Posterior vena cava (tissue), 2 donors: Measurements from ENCODE around the gene FANCC. TPM values are rescaled to one million over a fixed set of nuclear protein-coding genes. Genes with fewer than 3 reads are reported as not detected.
"Not testable (repeated sequence)": the region's sequence is repeated elsewhere in the genome, so short reads cannot be mapped to it uniquely, and the experiment has no call there.

Experiments used
- DNase-seq: peaks from one replicate; pipeline ENCODE4 v3.0.0-alpha.2; 2020; ENCODE audit warnings: low spot score
- intact Hi-C, 2 donors: fragments of 100-400 bp; cut with DNase I; formaldehyde crosslinking; loops; one replicate each; pipeline versions ENCODE4 v1.14.1 to v1.14.2; 2022 to 2023
- total RNA-seq, 2 donors: library from RNA; stranded (reverse); fragmentation: NEBNext Ultra II Directional; extraction: Animal tissue kit (Norgen Biotek cat#: 25700); gene quantifications; one replicate each; pipeline ENCODE4 v1.2.1, GENCODE V29; 2021
- donor health status: DM: yes; HTN: yes; CAD: no.
- donor health status: DM: yes; HTN: yes; CAD: no.

Gene FANCC
- total RNA-seq, 2 donors from 2014 or later = 4.4 to 7.3 TPM

GRCh38 chr9:95332860-95333259 lies 15.4 kb upstream of the FANCC start:
- intact Hi-C loops = no loop called here

GRCh38 chr9:95330720-95331404 lies 13.4 kb upstream of the FANCC start:
- intact Hi-C loops = no loop called here
- DNase-seq = no peak

More at GRCh38 chr9:95332860-95333259, 15.4 kb upstream of the FANCC start:
- no peak for DNase-seq

GRCh38 chr9:95329061-95329460 lies 11.6 kb upstream of the FANCC start:
- DNase-seq, intact Hi-C loops: not testable (repeated sequence)

GRCh38 chr9:95327239-95327865 lies 9.8 kb upstream of the FANCC start:
- no peak for DNase-seq
- intact Hi-C loops = no loop called here

GRCh38 chr9:95325221-95325620 lies 7.7 kb upstream of the FANCC start:
- DNase-seq = no peak
- intact Hi-C loops = no loop called here

DNA sequence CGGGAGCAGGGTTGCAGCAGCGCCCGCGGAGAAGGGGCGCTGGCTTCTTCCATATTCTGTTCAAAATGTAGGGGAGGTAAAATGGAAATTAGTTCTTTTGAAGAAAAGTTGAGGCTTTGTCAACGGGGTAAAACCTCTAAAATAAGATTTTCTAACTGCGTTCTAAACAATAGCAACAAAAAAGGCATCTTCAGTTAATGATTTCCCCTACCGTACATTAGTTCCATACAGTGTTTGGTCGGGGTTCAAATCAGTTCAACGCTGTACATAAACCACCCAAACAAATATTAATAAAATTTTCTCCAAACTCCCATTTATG lies 343 bp upstream of the FANCC start:
- intact Hi-C loops = loop anchor here in 1 of 2 donors (10.0 kb wide), 1 partner anchor 187 kb away; no protein-coding TSS in a partner anchor
- no peak for DNase-seq

DNA sequence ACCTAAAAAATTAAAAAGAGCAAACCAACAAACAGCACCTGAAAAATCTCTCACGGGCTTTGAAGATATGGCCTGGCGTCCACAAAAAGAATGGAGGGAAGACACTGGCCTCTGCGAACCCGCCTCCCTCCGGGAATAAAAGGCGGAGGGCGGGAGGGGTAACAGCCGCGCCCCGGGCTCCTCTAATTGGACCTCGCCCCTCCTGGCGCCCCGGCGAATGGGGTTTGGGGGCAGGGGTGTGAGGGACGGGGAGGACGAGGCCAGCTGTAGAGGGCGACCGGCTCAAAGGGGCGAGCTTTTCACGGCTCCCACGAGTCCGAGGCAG lies 753 bp downstream of the FANCC start:
- intact Hi-C loops = loop anchor here in 1 of 2 donors (10.0 kb wide), 1 partner anchor 188 kb away; no protein-coding TSS in a partner anchor
- peak; percentile 85 for DNase-seq

DNA sequence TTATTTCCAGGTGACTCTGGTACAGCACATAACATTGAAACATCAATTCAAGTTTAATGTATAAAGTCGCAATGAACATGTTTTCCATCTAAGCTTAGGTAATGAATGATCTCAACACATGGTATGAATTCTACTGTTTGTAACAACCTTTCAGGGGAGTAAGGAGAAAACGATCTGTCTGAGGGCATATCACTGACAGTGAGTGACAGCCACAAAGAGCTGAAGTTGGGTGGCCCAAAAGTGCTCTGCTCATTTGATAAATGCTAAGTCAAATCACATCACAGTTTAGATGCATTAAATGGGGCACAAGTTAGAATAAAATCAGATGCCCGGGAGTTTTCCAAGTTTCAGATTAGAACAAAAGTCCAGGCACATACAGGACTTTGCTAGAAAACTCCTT lies 1.2 kb downstream of the FANCC start:
- intact Hi-C loops = loop anchor here in 1 of 2 donors (10.0 kb wide), 1 partner anchor 189 kb away; no protein-coding TSS in a partner anchor
- DNase-seq = no peak

DNA sequence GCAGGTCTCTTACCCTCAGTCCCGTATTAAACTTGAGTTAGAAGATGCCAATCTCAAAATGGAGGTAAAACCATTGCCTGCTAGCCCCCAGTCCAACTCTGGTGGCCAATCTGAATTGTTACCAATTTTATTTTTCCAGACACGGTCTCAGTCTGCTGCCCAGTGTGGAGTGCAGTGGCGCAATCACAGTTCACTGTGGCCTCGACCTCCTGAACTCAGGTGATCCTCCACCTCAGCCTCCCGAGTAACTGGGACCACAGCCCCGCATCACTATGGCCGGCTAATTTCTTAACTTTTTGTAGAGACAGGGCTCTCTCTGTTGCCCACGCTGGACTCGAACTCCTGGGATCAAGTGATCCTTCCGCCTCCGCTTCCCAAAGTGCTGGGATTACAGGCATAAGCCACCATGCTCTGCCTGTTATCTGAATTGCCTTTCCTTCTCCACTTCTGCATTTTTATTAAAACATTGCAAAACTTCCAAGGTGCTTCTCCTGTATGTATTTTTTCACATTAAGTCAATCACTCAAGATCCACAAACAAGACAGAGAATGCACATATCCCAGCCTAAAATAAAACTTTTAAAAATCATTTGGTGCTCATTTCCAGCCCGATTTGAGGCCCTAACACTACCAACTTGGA lies 2.3 kb downstream of the FANCC start:
- intact Hi-C loops = loop anchor here in 1 of 2 donors (10.0 kb wide), 1 partner anchor 190 kb away; no protein-coding TSS in a partner anchor
- DNase-seq = no peak

GRCh38 chr9:95313010-95313498 lies 4.5 kb downstream of the FANCC start:
- DNase-seq = peak; percentile 80
- intact Hi-C loops = loop anchor here in 1 of 2 donors (10.0 kb wide), 1 partner anchor 192 kb away; no protein-coding TSS in a partner anchor

GRCh38 chr9:95311961-95312360 lies 5.5 kb downstream of the FANCC start:
- intact Hi-C loops = loop anchor here in 1 of 2 donors (10.0 kb wide), 1 partner anchor 193 kb away; no protein-coding TSS in a partner anchor
- no peak for DNase-seq

GRCh38 chr9:95307538-95307937 lies 10.0 kb downstream of the FANCC start:
- intact Hi-C loops = no loop called here
- DNase-seq = no peak

- intact Hi-C loops = no loop called here
- no peak for DNase-seq
These were observed 10.7 kb downstream of the FANCC start for GRCh38 chr9:95306819-95307218.

- DNase-seq = no peak
- intact Hi-C loops = no loop called here
These were observed 11.6 kb downstream of the FANCC start for GRCh38 chr9:95305770-95306492.

GRCh38 chr9:95302479-95302878 lies 15.0 kb downstream of the FANCC start:
- intact Hi-C loops = no loop called here
- no peak for DNase-seq

GRCh38 chr9:95297760-95298159 lies 19.7 kb downstream of the FANCC start:
- no peak for DNase-seq
- intact Hi-C loops = no loop called here

GRCh38 chr9:95297316-95297715 lies 20.2 kb downstream of the FANCC start:
- no peak for DNase-seq
- intact Hi-C loops = no loop called here

- intact Hi-C loops = no loop called here
These were observed 20.7 kb downstream of the FANCC start for GRCh38 chr9:95296761-95297160.

DNA sequence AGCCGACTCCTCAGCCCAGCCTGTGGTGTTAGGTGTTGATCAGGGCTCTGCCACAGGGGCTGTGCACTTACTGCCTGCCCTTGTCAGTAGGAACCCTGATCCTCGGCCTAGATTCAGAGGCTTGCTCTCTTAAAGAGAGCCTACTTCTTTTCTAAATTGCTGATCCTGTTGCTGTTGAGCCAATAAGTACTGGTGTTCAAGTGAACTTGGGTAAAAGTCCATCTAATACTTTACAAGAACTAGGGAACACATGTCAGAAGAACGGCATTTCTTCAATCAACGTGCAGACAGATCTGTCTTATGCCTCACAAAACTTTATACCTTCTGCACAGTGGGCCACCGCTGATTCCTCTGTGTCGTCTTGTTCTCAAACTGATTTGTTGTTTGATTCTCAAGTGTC lies 24.2 kb downstream of the FANCC start:
- intact Hi-C loops, DNase-seq: not testable (repeated sequence)

More at GRCh38 chr9:95296761-95297160, 20.7 kb downstream of the FANCC start:
- no peak for DNase-seq

DNA sequence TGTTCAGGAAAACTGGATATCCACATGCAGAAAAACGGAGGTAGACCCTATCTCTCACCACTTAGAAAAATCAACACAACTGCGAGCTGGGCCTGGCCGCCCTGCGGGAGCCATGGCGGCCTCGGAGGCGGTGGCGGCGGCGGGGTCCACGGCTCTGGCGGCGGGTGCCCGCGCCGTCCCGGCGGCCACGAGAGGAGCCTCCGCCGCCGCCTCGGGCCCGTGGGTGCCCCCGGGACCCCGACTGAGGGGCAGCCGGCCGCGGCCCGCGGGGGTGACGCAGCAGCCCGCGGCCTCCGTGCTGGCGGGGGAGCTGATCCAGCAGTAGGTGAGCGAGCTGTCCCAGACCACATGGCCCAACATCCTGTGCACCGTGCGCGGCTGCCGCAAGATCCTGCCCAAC lies 25.3 kb downstream of the FANCC start:
- intact Hi-C loops = no loop called here
- DNase-seq = no peak
